HL-60 (cell line): ENCODE data around the gene ALK.

ENCODE experiments used
- DNase-seq, 2 experiments: peaks; one replicate each; pipeline ENCODE4 v3.0.0-alpha.2; 2010 to 2020; ENCODE audit warnings: low read depth in 1 of 2, low spot score in 1 of 2
- H3K27ac ChIP-seq: fragments of 250-450 bp; sonication (Bioruptor Pico); replicated peaks from 2 replicates; pipeline ENCODE4 v1.5.1; 2020; ENCODE audit warnings: mild to moderate bottlenecking, moderate library complexity
- H3K27me3 ChIP-seq: fragments of 250-450 bp; sonication (Bioruptor Pico); 2 replicates; pipeline ENCODE4 v1.5.1; 2021; ENCODE audit warnings: mild to moderate bottlenecking, moderate library complexity; ENCODE audit not compliant: insufficient read depth, poor library complexity, severe bottlenecking
- H3K4me3 ChIP-seq: replicated peaks from 2 replicates; pipeline ENCODE4 v1.5.1; 2011; ENCODE audit warnings: mild to moderate bottlenecking, control low read depth, low read length; ENCODE audit not compliant: insufficient read depth
- CTCF ChIP-seq: IDR thresholded peaks from one replicate; pipeline ENCODE4 v1.5.1; 2011; ENCODE audit warnings: low read length, control low read depth, inconsistent platforms; ENCODE audit not compliant: insufficient read depth
- GABPA ChIP-seq: IDR thresholded peaks from 2 replicates; pipeline ENCODE4 v1.6.1; 2012; ENCODE audit warnings: low read depth
- POLR2AphosphoS5 ChIP-seq: IDR thresholded peaks from 2 replicates; pipeline ENCODE4 v1.6.1; 2012; ENCODE audit warnings: low read depth
- REST ChIP-seq: IDR thresholded peaks from 2 replicates; pipeline ENCODE4 v1.6.1; 2012; ENCODE audit warnings: low read depth; ENCODE audit not compliant: insufficient replicate concordance
- SPI1 ChIP-seq: IDR thresholded peaks from 2 replicates; pipeline ENCODE4 v1.6.1; 2012; ENCODE audit warnings: low read depth, mild to moderate bottlenecking, borderline replicate concordance

ALK gene

GRCh38 chr2:29659178-29659577 is 262.2 kb downstream of the ALK start:
- Histone ChIP-seq H3K4me3 (no peak overlapping the region), H3K27ac (no peak overlapping the region), H3K27me3 (peaks cover 4% of the 10 kb centered on the region)
- no peak for DNase-seq
- TF ChIP-seq CTCF (no peak), POLR2AphosphoS5 (no peak), GABPA (no peak), REST (no peak), SPI1 (no peak)

GRCh38 chr2:29657674-29658073 is 263.7 kb downstream of the ALK start:
- Histone ChIP-seq H3K27me3 (peaks cover 4% of the 10 kb centered on the region), H3K4me3 (no peak overlapping the region), H3K27ac (no peak overlapping the region)
- TF ChIP-seq POLR2AphosphoS5, result no peak
- no peak for TF ChIP-seq CTCF
- no peak for TF ChIP-seq REST
- TF ChIP-seq GABPA, result no peak
- no peak for TF ChIP-seq SPI1
- no peak for DNase-seq

- no peak overlapping the region for H3K4me3 ChIP-seq
- no peak overlapping the region for H3K27ac ChIP-seq
- TF ChIP-seq GABPA (no peak), SPI1 (no peak), POLR2AphosphoS5 (no peak), CTCF (no peak), REST (no peak)
- DNase-seq, result no peak
- H3K27me3 ChIP-seq, result peaks cover 4% of the 10 kb centered on the region
Observed at GRCh38 chr2:29655391-29656086, 265.8 kb downstream of the ALK start.
